ENCODE data around the gene UTP15.

Gene UTP15

DNA sequence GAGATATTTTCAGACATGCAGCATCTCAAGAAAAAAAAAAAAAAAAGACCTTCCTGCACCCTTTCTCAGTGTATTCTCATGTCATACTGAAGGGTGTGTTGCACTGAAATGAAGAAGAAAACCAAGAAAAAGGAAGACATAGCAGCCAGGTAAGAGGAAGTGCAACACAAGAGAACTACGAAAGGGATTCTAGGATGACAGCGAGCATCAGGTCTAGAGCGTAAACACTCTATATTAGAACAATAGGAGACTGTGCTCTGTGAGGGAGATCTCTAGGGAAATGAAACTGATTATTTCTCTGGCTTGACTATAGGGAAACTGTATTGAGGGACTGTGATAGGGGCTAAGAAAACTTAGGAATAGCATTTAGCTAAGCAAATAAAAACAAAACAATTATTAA is 37.3 kb upstream of the UTP15 start:
- Histone ChIP-seq H3K4me3 (replicated peaks; ENCODE audit: low read depth, low read length) (no peak overlapping the region), H3K36me3 (ENCODE audit: control insufficient read depth, insufficient read depth, low read length) (no peaks in the 10 kb centered on the region), H3K27me3 (replicated peaks; ENCODE audit: control insufficient read depth, insufficient read depth, low read length) (no peaks in the 10 kb centered on the region)
- TF ChIP-seq, protein P1, sequence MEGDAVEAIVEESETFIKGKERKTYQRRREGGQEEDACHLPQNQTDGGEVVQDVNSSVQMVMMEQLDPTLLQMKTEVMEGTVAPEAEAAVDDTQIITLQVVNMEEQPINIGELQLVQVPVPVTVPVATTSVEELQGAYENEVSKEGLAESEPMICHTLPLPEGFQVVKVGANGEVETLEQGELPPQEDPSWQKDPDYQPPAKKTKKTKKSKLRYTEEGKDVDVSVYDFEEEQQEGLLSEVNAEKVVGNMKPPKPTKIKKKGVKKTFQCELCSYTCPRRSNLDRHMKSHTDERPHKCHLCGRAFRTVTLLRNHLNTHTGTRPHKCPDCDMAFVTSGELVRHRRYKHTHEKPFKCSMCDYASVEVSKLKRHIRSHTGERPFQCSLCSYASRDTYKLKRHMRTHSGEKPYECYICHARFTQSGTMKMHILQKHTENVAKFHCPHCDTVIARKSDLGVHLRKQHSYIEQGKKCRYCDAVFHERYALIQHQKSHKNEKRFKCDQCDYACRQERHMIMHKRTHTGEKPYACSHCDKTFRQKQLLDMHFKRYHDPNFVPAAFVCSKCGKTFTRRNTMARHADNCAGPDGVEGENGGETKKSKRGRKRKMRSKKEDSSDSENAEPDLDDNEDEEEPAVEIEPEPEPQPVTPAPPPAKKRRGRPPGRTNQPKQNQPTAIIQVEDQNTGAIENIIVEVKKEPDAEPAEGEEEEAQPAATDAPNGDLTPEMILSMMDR (IDR thresholded peaks at IDR 0.05; ENCODE audit: insufficient read depth, low read length, poor library complexity, severe bottlenecking) = no peak
- no peak for DNase-seq (ENCODE audit: extremely low read depth, insufficient read length)

DNA sequence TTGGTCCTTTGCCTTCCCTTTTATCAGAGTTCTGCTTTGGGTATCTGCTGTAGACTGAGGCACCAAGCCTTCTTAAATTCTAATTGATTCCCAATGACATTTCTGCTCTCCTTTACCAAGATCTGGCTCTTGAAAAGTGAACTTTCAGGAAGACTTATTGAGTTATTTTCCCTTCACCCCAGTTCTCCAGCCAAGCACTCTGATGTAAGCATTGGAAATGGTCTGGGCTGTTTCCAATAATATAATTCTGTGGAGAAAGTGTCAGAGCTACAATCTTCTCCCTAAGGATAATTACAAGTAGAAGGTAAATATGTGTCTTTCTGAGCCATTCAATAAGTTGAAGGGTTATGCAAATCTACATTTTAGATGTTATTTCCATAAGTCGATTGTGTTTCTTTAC is 36.5 kb upstream of the UTP15 start:
- DNase-seq (ENCODE audit: extremely low read depth, insufficient read length) = no peak
- Histone ChIP-seq H3K27me3 (replicated peaks; ENCODE audit: control insufficient read depth, insufficient read depth, low read length) (no peaks in the 10 kb centered on the region; the same call in 1 of the 2 replicates), H3K4me3 (replicated peaks; ENCODE audit: low read depth, low read length) (no peak overlapping the region), H3K36me3 (ENCODE audit: control insufficient read depth, insufficient read depth, low read length) (no peaks in the 10 kb centered on the region)
- TF ChIP-seq, protein P1 (IDR thresholded peaks at IDR 0.05; ENCODE audit: insufficient read depth, low read length, poor library complexity, severe bottlenecking) = no peak

DNA sequence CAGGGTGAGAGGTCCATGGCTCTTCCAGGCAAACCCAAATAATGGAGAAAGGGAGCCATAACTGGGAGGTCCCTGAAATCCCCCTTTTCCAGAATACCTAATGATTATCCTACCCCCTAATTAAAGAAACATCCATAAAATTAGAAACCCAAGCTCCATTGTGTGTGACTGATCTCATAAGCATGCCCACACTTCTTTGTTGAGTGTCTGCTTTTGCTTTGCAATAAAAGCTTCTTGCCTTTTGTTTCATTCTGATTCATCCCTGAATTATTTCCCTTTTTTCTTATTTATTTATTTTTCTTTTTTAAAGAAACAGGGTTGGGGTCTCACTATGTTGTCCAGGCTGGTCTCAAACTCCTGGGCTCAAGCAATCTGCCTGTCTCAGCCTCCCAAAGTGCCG is 34.2 kb upstream of the UTP15 start:
- no peak overlapping the region for H3K4me3 ChIP-seq (replicated peaks; ENCODE audit: low read depth, low read length)
- no peaks in the 10 kb centered on the region; the same call in 1 of the 2 replicates for H3K27me3 ChIP-seq (replicated peaks; ENCODE audit: control insufficient read depth, insufficient read depth, low read length)
- TF ChIP-seq, protein P1 (IDR thresholded peaks at IDR 0.05; ENCODE audit: insufficient read depth, low read length, poor library complexity, severe bottlenecking) = no peak
- no peaks in the 10 kb centered on the region for H3K36me3 ChIP-seq (ENCODE audit: control insufficient read depth, insufficient read depth, low read length)
- DNase-seq (ENCODE audit: extremely low read depth, insufficient read length) = no peak

DNA sequence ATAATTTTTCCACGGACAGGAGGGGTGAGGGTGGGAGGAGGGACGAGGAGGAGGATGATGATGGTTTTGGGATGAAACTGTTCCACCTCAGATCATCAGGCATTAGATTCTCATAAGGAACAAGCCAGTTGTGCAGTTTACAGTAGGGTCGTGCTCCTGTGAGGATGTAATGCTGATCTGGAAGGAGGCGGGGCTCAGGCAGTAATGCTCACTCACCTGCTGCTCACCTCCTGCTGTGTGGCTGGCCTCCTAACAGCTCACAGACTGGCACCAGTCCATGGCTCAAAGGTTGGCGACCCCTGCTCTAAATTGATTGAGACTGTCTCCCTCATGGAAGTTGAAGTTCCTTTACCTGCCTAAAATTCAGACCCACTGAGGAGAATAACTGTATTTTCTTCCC is 33.3 kb upstream of the UTP15 start:
- no peaks in the 10 kb centered on the region; the same call in 1 of the 2 replicates for H3K27me3 ChIP-seq (replicated peaks; ENCODE audit: control insufficient read depth, insufficient read depth, low read length)
- TF ChIP-seq, protein P1 (IDR thresholded peaks at IDR 0.05; ENCODE audit: insufficient read depth, low read length, poor library complexity, severe bottlenecking) = no peak

DNA sequence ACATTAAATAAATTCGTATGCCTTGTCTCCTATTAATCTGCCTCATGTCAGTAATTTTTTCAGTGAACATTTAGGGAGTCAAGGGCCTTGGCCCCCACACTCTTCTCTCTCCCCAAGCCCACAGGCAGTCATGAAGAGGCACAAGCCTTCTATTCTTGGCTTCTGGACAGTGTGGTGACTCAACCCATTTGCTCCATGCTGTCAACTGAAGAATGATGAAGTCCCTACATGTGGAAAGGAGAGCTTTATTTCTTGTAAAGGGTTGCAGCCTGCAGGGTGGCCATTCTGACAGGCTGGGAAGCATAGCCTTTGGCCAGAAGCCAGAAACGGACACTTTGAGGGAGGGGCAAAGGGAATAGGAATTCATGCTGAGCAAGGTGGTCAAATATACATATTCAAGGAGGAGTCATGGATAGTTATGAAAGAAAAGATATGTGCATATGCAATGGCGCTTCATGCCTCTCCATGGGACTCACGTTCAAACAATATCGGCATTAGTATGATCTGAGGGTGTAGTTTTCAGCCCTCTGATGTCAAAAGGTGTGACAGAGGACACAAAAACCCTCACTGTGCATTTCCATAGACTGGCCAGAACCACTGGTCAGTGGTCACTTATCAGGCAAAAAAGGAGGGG is 31.4 kb upstream of the UTP15 start:
- Histone ChIP-seq H3K27me3 (replicated peaks; ENCODE audit: control insufficient read depth, insufficient read depth, low read length) (no peaks in the 10 kb centered on the region; the same call in 1 of the 2 replicates), H3K4me3 (replicated peaks; ENCODE audit: low read depth, low read length) (no peak overlapping the region), H3K36me3 (ENCODE audit: control insufficient read depth, insufficient read depth, low read length) (no peaks in the 10 kb centered on the region)
- no peak for DNase-seq (ENCODE audit: extremely low read depth, insufficient read length)
- TF ChIP-seq, protein P1 (IDR thresholded peaks at IDR 0.05; ENCODE audit: insufficient read depth, low read length, poor library complexity, severe bottlenecking) = no peak

More for the DNA sequence above, 33.3 kb upstream of the UTP15 start:
- Histone ChIP-seq H3K36me3 (ENCODE audit: control insufficient read depth, insufficient read depth, low read length) (no peaks in the 10 kb centered on the region), H3K4me3 (replicated peaks; ENCODE audit: low read depth, low read length) (no peak overlapping the region)
- DNase-seq (ENCODE audit: extremely low read depth, insufficient read length) = no peak

DNA sequence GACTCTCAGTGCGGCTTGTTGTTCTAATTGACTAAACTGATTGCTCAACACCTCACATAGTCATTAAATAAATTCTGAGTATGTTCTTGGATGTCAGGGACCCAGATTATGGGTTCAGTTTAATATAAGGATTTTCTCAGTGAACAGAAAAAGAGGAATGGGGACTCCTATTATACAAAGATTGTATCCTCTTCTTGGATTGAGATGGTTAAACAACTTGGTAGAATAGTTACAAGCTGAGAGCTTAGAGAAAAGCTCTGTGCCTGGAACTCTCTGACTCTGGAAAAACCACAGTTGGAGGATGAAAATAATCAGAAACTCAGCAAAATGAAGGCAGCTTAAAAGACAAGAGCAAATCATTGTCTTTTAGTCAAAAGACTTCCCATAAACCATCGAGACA is 30.6 kb upstream of the UTP15 start:
- TF ChIP-seq, protein P1 (IDR thresholded peaks at IDR 0.05; ENCODE audit: insufficient read depth, low read length, poor library complexity, severe bottlenecking) = no peak
- no peak for DNase-seq (ENCODE audit: extremely low read depth, insufficient read length)
- Histone ChIP-seq H3K4me3 (replicated peaks; ENCODE audit: low read depth, low read length) (no peak overlapping the region), H3K36me3 (ENCODE audit: control insufficient read depth, insufficient read depth, low read length) (no peaks in the 10 kb centered on the region), H3K27me3 (replicated peaks; ENCODE audit: control insufficient read depth, insufficient read depth, low read length) (no peaks in the 10 kb centered on the region; the same call in 1 of the 2 replicates)
